ENCODE data around the gene CHRNG.
A peak's percentile ranks its signal among the peaks of the same experiment; 100 is the strongest.
"Not testable (repeated sequence)": the region's sequence is repeated elsewhere in the genome, so short reads cannot be mapped to it uniquely, and the experiment has no call there.

Gene CHRNG

GRCh38 chr2:232543491-232543890 lies 4.0 kb downstream of the CHRNG start:
- DNase-seq (ENCODE audit: low read depth, low spot score): no peak

GRCh38 chr2:232543928-232544631 lies 4.6 kb downstream of the CHRNG start:
- no peak for DNase-seq (ENCODE audit: low read depth, low spot score)

GRCh38 chr2:232544674-232545073 lies 5.2 kb downstream of the CHRNG start:
- no peak for DNase-seq (ENCODE audit: low read depth, low spot score)

GRCh38 chr2:232545511-232546375 lies 6.3 kb downstream of the CHRNG start:
- no peak for DNase-seq (ENCODE audit: low read depth, low spot score)

- no peak for DNase-seq (ENCODE audit: low read depth, low spot score)
Observed at GRCh38 chr2:232547991-232548390, 8.5 kb downstream of the CHRNG start.

- peak; percentile 10 for DNase-seq (ENCODE audit: low read depth, low spot score)
Observed at GRCh38 chr2:232549655-232550353, 10.3 kb downstream of the CHRNG start.

GRCh38 chr2:232550354-232551249 lies 11.1 kb downstream of the CHRNG start, which contains the start of the genes EIF4E2 and TIGD1:
Gene EIF4E2, plus strand, starts transcription at chr2:232550689. Its CDS starts 36 bp downstream, at chr2:232550725.
Gene TIGD1, minus strand, starts transcription at chr2:232550557. Its CDS starts 675 bp downstream, at chr2:232549882.
- peak; percentile 80 for DNase-seq (ENCODE audit: low read depth, low spot score)

- peak; percentile 7 for DNase-seq (ENCODE audit: low read depth, low spot score)
Observed at GRCh38 chr2:232551250-232551638, 11.8 kb downstream of the CHRNG start.

GRCh38 chr2:232551776-232552175 lies 12.3 kb downstream of the CHRNG start:
- DNase-seq (ENCODE audit: low read depth, low spot score): no peak

GRCh38 chr2:232556426-232556825 lies 16.9 kb downstream of the CHRNG start:
- DNase-seq (ENCODE audit: low read depth, low spot score): no peak

- no peak for DNase-seq (ENCODE audit: low read depth, low spot score)
Observed at GRCh38 chr2:232562515-232563151, 23.1 kb downstream of the CHRNG start.

- DNase-seq (ENCODE audit: low read depth, low spot score): no peak
Observed at GRCh38 chr2:232563580-232563979, 24.1 kb downstream of the CHRNG start.

GRCh38 chr2:232567721-232568120 lies 28.2 kb downstream of the CHRNG start:
- no peak for DNase-seq (ENCODE audit: low read depth, low spot score)

- DNase-seq (ENCODE audit: low read depth, low spot score): no peak
Observed at GRCh38 chr2:232568161-232568560, 28.7 kb downstream of the CHRNG start.

- no peak for DNase-seq (ENCODE audit: low read depth, low spot score)
Observed at GRCh38 chr2:232569541-232569940, 30.0 kb downstream of the CHRNG start.

- not testable (repeated sequence) for DNase-seq (ENCODE audit: low read depth, low spot score)
Observed at GRCh38 chr2:232570481-232570880, 31.0 kb downstream of the CHRNG start.

GRCh38 chr2:232571026-232571474 lies 31.6 kb downstream of the CHRNG start:
- peak; percentile 32 for DNase-seq (ENCODE audit: low read depth, low spot score)

GRCh38 chr2:232573042-232573441 lies 33.5 kb downstream of the CHRNG start:
- no peak for DNase-seq (ENCODE audit: low read depth, low spot score)

- no peak for DNase-seq (ENCODE audit: low read depth, low spot score)
Observed at GRCh38 chr2:232573771-232574435, 34.4 kb downstream of the CHRNG start.
